Mucosa of rectum (tissue), 2 donors: ENCODE data around the gene OR52D1.

Source experiments
- H3K27ac ChIP-seq, 2 donors: one replicate each; pipeline ENCODE4 v1.7.0; 2013; ENCODE audit warnings: inconsistent platforms in 2 of 2, low read depth in 2 of 2, low read length in 2 of 2
- H3K27me3 ChIP-seq, 2 donors: one replicate each; pipeline ENCODE4 v1.7.0; 2013; ENCODE audit warnings: low read length in 2 of 2; ENCODE audit not compliant: control insufficient read depth in 2 of 2, insufficient read depth in 2 of 2
- H3K36me3 ChIP-seq, 2 donors: one replicate each; pipeline ENCODE4 v1.7.0; 2013; ENCODE audit warnings: low read length in 2 of 2; ENCODE audit not compliant: control insufficient read depth in 2 of 2, insufficient read depth in 2 of 2
- H3K4me1 ChIP-seq, 2 donors: one replicate each; pipeline ENCODE4 v1.7.0; 2013; ENCODE audit warnings: low read length in 2 of 2, mild to moderate bottlenecking in 1 of 2; ENCODE audit not compliant: control insufficient read depth in 2 of 2, insufficient read depth in 2 of 2
- H3K4me3 ChIP-seq, 2 donors: one replicate each; pipeline ENCODE4 v1.7.0; 2013; ENCODE audit warnings: low read length in 2 of 2
- H3K9ac ChIP-seq, 2 donors: one replicate each; pipeline ENCODE4 v1.7.0; 2013; ENCODE audit warnings: low read length in 2 of 2, low read depth in 1 of 2, mild to moderate bottlenecking in 1 of 2
- H3K9me3 ChIP-seq, 2 donors: one replicate each; pipeline ENCODE4 v1.7.0; 2013; ENCODE audit warnings: low read length in 2 of 2; ENCODE audit not compliant: control insufficient read depth in 2 of 2
- donor health status: healthy.
- donor health status: Normal muscosa, but diverticular disease.

The OR52D1 gene

DNA sequence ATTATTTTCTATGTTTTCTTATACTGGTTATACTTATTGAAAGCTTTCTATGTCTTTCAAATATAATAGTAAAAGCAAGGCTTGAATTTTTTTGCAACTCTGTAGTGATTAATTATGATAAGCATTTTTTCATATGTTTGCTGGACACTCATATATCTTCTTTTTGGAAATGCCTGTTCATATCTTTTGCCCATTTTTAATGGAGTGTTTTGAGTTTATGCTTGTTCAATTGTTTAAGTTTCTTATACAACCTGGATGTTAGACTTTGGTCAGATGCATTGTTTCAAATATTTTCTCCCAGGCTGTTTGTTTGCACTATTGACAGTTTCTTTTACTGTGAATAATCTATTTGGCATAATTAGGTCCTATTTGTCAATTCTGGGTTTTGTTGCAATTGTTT, 48.0 kb downstream of the OR52D1 start:
- no peaks in the 10 kb centered on the region for H3K27me3 ChIP-seq
- H3K4me3 ChIP-seq = no peak overlapping the region
- no peak overlapping the region for H3K9ac ChIP-seq
- H3K36me3 ChIP-seq = no peaks in the 10 kb centered on the region
- H3K9me3 ChIP-seq = no peaks in the 10 kb centered on the region
- H3K27ac ChIP-seq = no peak overlapping the region
- H3K4me1 ChIP-seq = no peaks in the 10 kb centered on the region
